Mesothelial cell of epicardium (in vitro differentiated cells): ENCODE measurements around the gene DDX25. TPM values are rescaled to one million over a fixed set of nuclear protein-coding genes. Genes with fewer than 3 reads are reported as not detected.

Experiments used
- DNase-seq, 2 experiments: peaks; one replicate each; pipeline ENCODE4 v3.0.0; 2021; ENCODE audit warnings: low spot score in 2 of 2; ENCODE audit not compliant: unreplicated experiment in 2 of 2
- H3K27ac Mint-ChIP-seq: 2 replicates; pipeline ENCODE4 v1.8.0; 2021; ENCODE audit warnings: mixed read lengths
- H3K27me3 Mint-ChIP-seq: 2 replicates; pipeline ENCODE4 v1.8.0; 2021; ENCODE audit warnings: low read depth, mixed read lengths
- H3K36me3 Mint-ChIP-seq: 2 replicates; pipeline ENCODE4 v1.8.0; 2021; ENCODE audit warnings: mixed read lengths
- H3K4me1 Mint-ChIP-seq: 2 replicates; pipeline ENCODE4 v1.8.0; 2021; ENCODE audit warnings: mixed read lengths
- H3K4me3 Mint-ChIP-seq: 2 replicates; pipeline ENCODE4 v1.8.0; 2021; ENCODE audit warnings: mild to moderate bottlenecking, moderate library complexity, mixed read lengths
- H3K9me3 Mint-ChIP-seq: 2 replicates; pipeline ENCODE4 v1.8.0; 2021; ENCODE audit warnings: mixed read lengths
- total RNA-seq: library from RNA; stranded (reverse); gene quantifications from 3 replicates; pipeline ENCODE4 v1.2.1, GENCODE V29; 2021
- TF ChIP-seq, protein P1 (sequence below): fragments of 200-600 bp; sonication (generic); IDR thresholded peaks from one replicate; pipeline ENCODE4 v1.5.0; 2021; ENCODE audit warnings: antibody characterized with exemption; ENCODE audit not compliant: unreplicated experiment

Gene DDX25
- total RNA-seq, 1 donor from 2014 or later: 0.98 TPM

DNA sequence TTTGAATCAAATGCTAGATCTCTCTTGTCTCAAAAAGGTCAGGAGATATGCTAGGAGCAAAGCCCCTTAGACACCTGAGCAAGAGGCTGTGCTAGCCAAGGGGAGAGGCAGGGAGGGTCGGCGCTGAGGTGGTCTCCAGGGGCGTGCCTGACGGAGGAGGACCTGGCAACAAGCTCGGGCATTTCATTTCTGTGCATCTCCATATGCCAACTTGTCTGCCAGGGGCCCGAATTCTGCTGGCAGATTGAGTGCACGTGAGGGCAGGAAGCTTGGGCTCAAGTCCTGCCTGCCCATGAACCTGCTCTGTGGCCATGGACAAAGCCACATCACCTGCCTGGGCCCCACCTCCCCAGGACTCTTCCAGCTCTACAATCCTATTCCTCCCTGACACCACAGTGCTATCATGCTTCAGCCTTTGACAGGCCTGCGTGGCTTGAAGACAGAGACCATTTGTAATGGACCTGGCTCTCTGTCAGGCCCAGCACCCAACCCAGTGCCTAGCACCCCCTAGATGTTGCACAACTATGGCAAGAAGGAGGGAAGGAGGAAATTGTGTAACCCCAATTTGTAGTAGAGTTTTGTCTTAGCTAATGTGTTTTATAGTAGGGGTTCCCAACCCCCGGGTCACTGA is 25.3 kb downstream of the DDX25 start:
- no peaks in the 10 kb centered on the region for H3K36me3 Mint-ChIP-seq

DNA sequence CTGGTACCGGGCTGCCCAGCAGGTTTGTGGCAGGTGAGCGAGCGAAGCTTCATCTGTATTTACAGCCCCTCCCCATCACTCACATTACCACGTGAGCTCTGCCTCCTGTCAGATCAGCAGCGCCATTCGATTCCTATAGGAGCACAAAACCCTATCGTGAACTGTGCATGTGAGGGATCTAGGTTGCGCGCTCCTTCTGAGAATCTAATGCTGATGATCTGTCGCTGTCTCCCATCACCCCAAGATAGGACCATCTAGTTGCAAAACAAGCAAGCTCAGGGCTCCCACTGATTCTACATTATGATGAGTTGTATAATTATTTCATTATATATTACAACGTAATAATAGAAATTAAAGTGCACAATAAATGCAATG is 25.8 kb downstream of the DDX25 start:
- Mint-ChIP-seq H3K36me3 (no peaks in the 10 kb centered on the region), H3K4me1 (peaks cover 45% of the 10 kb centered on the region), H3K9me3 (no peaks in the 10 kb centered on the region), H3K4me3 (no peak overlapping the region), H3K27ac (no peak overlapping the region), H3K27me3 (peaks cover 2% of the 10 kb centered on the region)
- TF ChIP-seq, protein P1, sequence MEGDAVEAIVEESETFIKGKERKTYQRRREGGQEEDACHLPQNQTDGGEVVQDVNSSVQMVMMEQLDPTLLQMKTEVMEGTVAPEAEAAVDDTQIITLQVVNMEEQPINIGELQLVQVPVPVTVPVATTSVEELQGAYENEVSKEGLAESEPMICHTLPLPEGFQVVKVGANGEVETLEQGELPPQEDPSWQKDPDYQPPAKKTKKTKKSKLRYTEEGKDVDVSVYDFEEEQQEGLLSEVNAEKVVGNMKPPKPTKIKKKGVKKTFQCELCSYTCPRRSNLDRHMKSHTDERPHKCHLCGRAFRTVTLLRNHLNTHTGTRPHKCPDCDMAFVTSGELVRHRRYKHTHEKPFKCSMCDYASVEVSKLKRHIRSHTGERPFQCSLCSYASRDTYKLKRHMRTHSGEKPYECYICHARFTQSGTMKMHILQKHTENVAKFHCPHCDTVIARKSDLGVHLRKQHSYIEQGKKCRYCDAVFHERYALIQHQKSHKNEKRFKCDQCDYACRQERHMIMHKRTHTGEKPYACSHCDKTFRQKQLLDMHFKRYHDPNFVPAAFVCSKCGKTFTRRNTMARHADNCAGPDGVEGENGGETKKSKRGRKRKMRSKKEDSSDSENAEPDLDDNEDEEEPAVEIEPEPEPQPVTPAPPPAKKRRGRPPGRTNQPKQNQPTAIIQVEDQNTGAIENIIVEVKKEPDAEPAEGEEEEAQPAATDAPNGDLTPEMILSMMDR: no peak
- no peak for DNase-seq

More for the DNA sequence above, 25.3 kb downstream of the DDX25 start:
- TF ChIP-seq, protein P1: no peak
- DNase-seq: no peak
- H3K4me3 Mint-ChIP-seq: no peak overlapping the region
- H3K4me1 Mint-ChIP-seq: peaks cover 43% of the 10 kb centered on the region
- no peaks in the 10 kb centered on the region for H3K9me3 Mint-ChIP-seq
- H3K27me3 Mint-ChIP-seq: peaks cover 2% of the 10 kb centered on the region
- H3K27ac Mint-ChIP-seq: no peak overlapping the region

DNA sequence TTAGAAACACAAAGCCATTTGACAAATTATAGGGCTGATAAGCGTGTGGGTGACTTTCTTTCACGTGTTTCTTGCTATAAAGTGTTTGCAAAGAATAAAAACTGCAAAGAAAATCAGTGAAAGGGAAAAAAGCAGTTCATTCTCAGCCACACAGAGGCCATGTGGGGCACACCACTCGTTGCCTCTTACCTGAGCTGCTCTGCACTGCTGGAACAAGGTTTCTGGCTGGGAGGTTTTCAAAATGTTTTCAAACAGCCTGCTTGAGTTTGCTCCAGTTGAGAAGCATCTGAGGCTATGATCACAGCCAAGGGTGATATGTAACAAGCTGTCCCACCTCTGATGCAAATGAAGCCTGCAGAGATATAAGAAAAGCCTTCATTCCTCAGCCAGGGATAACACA is 26.8 kb downstream of the DDX25 start:
- no peaks in the 10 kb centered on the region for H3K9me3 Mint-ChIP-seq
- peaks cover 2% of the 10 kb centered on the region for H3K27me3 Mint-ChIP-seq
- peaks cover 45% of the 10 kb centered on the region for H3K4me1 Mint-ChIP-seq
- H3K4me3 Mint-ChIP-seq: no peak overlapping the region
- no peak for DNase-seq
- no peaks in the 10 kb centered on the region for H3K36me3 Mint-ChIP-seq
- TF ChIP-seq, protein P1: no peak
- H3K27ac Mint-ChIP-seq: peak overlapping the region; percentile 73

DNA sequence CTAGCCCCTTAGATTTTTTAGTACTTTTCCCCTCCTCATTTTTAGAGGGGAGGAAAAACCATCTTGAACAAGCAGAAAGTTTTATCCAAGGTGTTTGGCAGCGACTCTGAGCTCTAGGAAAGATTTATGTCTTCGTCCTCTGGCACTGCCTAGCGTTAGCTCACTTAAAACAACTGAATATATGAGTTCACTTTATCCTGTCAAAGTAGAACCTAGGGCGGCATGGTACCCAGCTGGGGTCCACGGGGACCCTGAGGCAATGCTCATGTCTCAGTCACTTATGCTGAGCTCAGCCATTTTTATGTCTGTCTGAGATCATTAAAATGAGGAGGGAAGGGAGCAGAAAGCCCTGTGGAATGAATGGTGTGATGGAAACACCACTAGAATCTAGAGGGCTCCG is 27.4 kb downstream of the DDX25 start:
- Mint-ChIP-seq H3K36me3 (no peaks in the 10 kb centered on the region), H3K27me3 (peaks cover 2% of the 10 kb centered on the region), H3K27ac (peak overlapping the region; percentile 67), H3K4me1 (peaks cover 45% of the 10 kb centered on the region), H3K9me3 (no peaks in the 10 kb centered on the region), H3K4me3 (no peak overlapping the region)
- TF ChIP-seq, protein P1: no peak
- DNase-seq: no peak

DNA sequence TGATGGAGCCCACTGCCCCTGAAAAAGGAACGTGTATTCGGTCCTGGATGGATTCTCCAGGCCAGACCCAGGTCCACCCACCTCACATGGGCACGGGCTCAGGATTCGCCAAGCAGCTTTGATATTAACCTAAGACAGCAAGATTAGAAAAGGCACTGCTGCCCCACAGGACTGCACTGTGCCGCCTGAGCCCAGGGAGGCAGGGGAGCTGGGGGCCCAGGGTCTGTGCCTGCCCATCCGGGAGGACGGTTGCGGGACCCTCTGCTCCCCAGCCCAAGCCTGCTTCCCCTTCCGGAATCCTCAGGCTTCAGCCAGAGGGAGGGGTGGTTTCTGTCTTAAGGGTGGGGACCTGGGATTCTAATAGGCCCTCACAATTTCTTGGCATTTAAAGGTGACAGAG is 28.0 kb downstream of the DDX25 start:
- TF ChIP-seq, protein P1: no peak
- Mint-ChIP-seq H3K9me3 (no peaks in the 10 kb centered on the region), H3K4me1 (peaks cover 39% of the 10 kb centered on the region), H3K27me3 (peaks cover 2% of the 10 kb centered on the region), H3K4me3 (no peak overlapping the region), H3K36me3 (no peaks in the 10 kb centered on the region), H3K27ac (no peak overlapping the region)
- no peak for DNase-seq
